ENCODE measurements around the gene CTDP1.

Gene CTDP1

GRCh38 chr18:79644006-79644665 is 35.5 kb upstream of the CTDP1 start:
- DNase-seq, result peak; percentile 29 to 87 (median 72)

DNA sequence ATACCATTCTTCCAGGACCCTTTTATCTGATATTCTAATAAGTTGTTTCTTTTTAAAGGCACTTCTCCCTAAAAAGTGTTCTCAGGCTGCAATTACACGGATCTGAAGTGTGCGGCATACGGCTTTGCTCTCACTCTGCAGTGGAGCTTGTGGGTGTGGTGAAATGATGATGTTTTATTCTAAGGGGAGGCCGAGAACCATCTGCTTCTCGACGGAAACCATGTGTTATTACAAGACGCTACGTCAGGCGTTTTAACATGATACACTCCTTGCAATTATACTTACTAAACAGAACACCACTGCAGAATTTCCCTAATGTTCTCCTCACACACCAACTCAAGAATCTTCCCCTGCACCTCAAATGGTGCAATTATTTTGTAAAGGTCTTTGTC is 34.9 kb upstream of the CTDP1 start:
- DNase-seq, result no peak

GRCh38 chr18:79645291-79645983 is 34.2 kb upstream of the CTDP1 start:
- DNase-seq, result no peak

- no peak for DNase-seq
Measured at GRCh38 chr18:79647307-79647706, 32.3 kb upstream of the CTDP1 start.

GRCh38 chr18:79650959-79651358 is 28.6 kb upstream of the CTDP1 start:
- DNase-seq, result no peak

DNA sequence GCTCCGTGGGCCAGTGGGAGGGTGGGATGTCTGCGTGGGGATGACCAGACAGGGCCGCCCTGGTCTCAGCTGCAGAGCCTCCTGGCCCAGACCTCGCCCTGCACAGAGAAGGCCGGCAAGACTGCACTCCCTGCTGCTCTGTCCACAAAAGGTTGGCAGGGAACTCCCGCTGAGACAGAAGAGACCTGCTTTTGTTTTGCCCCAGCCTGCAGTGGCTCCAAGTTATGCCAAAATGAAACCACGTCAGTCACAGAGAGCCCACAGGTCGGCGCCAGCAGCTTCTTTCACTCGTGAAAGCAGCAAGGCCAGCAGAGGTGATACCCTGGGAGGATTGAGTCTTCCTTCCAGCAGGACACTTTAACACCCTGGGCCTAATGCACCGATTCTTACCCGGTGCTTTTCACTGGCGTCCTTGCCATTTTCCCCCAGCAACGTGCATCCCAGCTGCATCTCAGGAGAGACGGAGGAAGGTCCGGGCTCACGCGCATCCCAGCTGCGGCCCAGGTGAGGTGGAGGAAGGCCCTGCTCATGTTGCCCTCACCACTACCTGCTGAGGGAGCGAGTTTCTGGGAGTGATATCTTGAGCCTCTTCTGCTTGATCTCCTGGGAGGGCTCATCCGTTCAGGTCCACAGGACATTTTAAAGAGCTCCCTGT is 22.1 kb upstream of the CTDP1 start:
- DNase-seq, result peak in 2 of 3 experiments; percentile 26 to 63

DNA sequence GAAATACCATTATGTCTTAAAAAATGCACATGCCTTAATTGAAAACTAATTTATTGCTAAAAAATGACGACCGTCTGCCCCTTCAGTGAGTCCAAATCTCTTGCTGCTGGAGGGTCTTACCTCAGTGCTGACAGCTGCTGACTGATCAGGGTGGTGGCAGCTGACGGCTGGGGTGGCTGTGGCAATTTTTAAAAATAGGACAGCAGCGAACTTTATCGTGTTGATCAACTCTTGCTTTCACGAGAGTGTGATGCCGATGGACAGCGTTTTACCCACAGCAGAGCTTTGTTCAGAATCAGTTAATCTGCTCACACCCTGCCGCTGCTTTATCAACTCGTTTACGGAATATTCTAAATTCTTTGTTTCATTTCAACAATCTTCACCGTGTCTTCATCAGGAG is 21.2 kb upstream of the CTDP1 start:
- no peak for DNase-seq

DNA sequence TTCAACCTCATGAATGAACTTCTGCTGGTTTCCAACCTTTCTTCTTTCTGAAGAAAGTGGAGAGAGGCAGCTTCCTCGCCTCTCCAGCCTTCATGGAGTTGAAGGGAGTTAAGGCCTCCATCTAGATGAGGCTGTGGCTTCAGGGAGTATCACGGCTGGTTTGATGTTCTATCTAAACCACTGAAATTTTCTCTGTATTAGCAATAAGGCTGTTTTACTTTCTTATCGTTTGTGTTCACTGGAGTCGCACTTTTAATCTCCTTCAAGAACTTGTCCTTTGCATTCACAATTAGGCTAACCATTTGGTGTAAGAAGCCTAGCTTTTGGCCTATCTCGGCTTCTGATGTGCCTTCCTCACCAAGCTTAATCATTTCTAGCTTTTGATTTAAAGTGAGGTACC is 19.9 kb upstream of the CTDP1 start:
- DNase-seq, result no peak

DNA sequence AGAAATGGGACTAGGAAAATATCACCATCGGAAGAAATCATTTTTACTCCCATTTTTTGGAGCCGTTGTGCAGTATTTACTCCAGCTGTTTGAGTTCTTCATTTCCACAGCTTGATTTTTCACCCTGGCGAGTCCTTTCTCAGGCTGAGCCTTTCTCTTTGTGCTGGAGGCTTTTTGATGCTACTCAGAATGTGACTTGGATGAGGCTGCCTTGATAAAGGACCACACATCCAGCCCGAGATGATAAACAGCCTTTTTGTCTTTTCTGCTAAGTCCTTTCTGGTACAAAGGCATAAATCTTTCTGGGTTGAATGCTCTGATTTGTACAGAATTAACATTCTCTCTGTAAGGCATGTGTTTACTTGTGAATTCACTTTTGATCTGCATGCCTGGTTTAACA is 17.6 kb upstream of the CTDP1 start:
- DNase-seq, result no peak

DNA sequence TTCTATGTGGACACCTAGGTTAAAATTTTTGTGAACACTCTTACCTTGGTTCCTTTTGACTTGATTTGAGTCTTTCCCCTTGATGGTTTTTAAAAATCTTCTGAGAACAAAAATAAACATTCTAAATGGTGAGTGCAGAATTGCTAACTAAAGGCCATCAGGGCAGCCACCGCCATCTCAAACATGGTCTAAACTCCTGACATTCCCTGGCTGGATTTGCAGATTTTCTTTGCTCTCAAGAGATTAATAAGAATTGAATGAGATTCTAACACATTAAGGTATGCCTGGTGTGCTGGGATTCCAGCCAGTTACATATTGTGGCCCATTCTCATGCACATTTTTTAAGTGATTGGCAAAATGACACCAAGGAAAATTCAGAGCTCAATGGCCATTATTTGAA is 17.2 kb upstream of the CTDP1 start:
- no peak for DNase-seq

GRCh38 chr18:79664525-79665125 is 15.0 kb upstream of the CTDP1 start:
- peak in 1 of 3 experiments; percentile 19 for DNase-seq

- no peak for DNase-seq
Measured at GRCh38 chr18:79668203-79668602, 11.4 kb upstream of the CTDP1 start.

DNA sequence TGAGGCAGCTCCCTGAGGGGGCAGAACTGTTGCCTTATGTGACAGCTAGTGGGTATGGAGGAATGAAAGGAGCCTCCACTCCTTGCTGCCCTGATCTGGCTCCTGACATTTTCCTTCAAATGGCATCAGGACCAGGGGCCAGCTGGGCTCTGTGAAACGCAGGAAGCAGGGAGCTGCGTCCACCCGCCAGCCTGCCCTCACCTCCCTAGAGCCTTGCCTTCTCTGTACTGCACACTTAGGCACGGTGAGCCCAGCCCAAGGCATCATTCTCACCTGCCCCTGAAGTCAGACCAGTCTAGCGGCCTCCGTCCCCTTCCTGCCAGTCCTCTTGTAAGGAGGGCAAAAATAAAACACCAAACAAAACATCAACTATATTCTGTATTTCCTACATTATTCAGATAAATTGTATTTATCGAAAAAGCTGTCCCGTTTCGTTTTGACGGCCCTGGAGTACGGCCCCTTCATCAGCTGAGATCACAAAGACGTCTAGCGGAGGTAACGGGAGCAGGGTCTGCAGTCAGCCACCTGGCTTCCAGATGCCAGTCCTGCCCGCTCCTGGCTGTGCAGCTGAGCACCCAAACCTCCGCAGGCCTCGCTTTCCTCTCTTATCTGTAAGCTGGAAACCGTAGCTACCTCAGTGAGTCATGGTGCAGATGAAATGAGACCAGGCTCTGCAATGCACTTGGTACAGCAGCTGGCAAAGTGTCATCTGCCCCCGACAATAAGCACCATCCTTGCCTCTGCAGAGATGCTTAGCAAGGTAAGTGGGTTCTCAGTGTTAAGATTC is 6.9 kb upstream of the CTDP1 start:
- no peak for DNase-seq

DNA sequence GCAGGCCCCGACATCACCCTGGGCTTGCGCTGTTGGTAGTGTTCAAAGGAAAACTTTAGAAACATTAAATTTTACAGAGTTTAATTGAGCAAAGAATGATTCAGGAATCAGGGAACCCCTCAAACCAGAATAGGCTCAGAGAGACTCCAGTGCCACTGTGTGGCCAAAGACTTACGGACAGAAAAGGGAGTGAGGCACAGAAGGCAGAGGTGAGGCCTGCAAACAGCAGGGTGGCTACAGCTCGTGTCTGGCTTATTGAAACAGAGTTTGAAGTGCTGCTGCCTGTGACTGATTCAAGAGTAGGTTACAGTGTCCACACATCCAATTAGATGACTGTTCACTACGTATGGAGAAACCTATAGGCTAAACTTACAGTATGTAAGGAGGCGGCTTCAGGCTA is 2.4 kb upstream of the CTDP1 start:
- peak in 1 of 3 experiments; percentile 47 for DNase-seq

GRCh38 chr18:79677840-79678239 is 1.8 kb upstream of the CTDP1 start:
- no peak for DNase-seq

DNA sequence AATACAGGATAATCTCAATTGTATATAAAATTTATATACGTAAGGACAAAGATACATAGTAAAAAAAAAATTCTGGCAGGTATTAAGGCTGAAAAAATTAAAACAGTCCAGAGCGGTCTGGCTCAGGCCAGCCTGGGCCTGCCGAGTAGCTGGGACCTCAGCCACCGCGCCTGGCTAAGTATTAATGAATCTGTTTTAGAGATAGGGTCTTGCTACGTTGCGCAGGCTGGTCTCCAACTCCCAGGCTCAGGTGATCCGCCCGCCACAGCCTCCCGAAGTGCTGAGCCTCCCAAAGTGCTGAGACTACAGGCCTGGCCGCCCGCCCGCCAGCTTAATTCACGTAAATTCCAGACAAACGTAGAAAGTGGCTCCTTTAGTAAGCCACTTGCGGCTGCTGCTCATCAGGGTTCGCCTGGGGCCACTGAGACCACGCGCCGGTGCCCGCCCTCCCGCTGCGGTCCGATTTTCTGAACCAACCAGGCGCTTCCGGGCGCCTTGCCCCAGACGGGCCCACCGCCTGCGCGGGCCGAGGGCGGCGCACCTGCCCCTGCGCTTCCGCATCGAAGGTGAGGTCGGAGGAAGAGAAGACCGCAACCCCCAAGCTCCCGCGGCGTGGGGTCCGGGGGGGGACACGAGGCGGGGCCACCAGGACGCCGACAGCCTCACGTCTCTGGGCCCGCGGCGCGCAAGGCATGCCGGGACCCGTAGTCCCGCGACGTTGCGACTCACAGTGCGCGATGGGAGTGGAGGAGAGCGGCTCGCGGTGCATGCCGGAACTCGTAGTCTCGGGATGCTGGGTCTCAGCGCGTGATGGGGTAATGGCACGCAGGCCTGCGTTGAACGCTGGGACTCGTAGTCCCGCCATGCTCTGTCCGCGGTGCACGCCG is 695 bp upstream of the CTDP1 start:
- DNase-seq, result peak; percentile 94 to 100 (median 100)

- DNase-seq, result peak in 1 of 3 experiments; percentile 68
Measured at GRCh38 chr18:79680100-79680879, 687 bp downstream of the CTDP1 start.

DNA sequence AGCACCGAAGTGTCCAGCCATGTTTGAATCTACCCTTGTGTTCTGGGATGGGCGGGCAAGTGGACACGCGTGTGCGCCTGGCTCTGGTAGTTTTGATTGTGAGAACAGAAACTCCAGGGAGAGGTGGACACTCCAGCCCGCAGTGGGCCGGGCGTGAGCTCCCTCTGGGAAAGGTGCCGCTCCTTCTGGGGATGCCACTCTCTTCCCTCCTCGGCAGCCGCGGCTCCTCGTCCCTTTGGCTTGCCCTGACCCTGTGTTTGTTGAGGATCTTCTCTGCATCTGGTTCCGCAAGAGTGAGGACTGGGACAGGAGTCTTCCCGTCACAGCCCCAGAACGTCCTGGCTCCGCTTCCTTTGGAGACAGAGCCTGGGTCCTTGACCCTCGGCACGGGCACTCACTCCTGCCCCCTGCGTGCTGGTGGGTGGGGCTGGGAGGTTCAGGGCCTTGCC is 1.3 kb downstream of the CTDP1 start:
- no peak for DNase-seq

- DNase-seq, result no peak
Measured at GRCh38 chr18:79681484-79682387, 2.1 kb downstream of the CTDP1 start.

GRCh38 chr18:79682481-79682880 is 2.9 kb downstream of the CTDP1 start:
- DNase-seq, result no peak
